Neuronal stem cell (in vitro differentiated cells): ENCODE results near the gene GINM1.

Experiments
- DNase-seq: peaks from one replicate; pipeline ENCODE4 v3.0.0-alpha.2; 2013; ENCODE audit warnings: low spot score
- H2AFZ ChIP-seq: one replicate; pipeline ENCODE4 v1.6.1; 2013; ENCODE audit warnings: mild to moderate bottlenecking, low read length, inconsistent platforms
- H2AK5ac ChIP-seq: 2 replicates; pipeline ENCODE4 v1.6.1; 2013; ENCODE audit warnings: low read depth, mild to moderate bottlenecking, inconsistent platforms, low read length, moderate library complexity, mixed read lengths
- H2BK120ac ChIP-seq: 2 replicates; pipeline ENCODE4 v1.6.1; 2013; ENCODE audit warnings: low read depth, mild to moderate bottlenecking, inconsistent platforms, low read length, moderate library complexity, mixed read lengths
- H2BK12ac ChIP-seq: one replicate; pipeline ENCODE4 v1.6.1; 2013; ENCODE audit warnings: low read length, inconsistent platforms
- H2BK15ac ChIP-seq: 2 replicates; pipeline ENCODE4 v1.6.1; 2013; ENCODE audit warnings: mild to moderate bottlenecking, low read length, inconsistent platforms, mixed read lengths
- H2BK5ac ChIP-seq: one replicate; pipeline ENCODE4 v1.6.1; 2013; ENCODE audit warnings: inconsistent platforms, mild to moderate bottlenecking, low read length, moderate library complexity
- H3K14ac ChIP-seq: one replicate; pipeline ENCODE4 v1.6.1; 2013; ENCODE audit warnings: low read length, inconsistent platforms
- H3K18ac ChIP-seq: 2 replicates; pipeline ENCODE4 v1.6.1; 2013; ENCODE audit warnings: low read length, inconsistent platforms
- H3K23ac ChIP-seq: 2 replicates; pipeline ENCODE4 v1.6.1; 2013; ENCODE audit warnings: low read depth, mild to moderate bottlenecking, mixed read lengths, low read length, inconsistent platforms; ENCODE audit not compliant: poor library complexity
- H3K27ac ChIP-seq: replicated peaks from 3 replicates; pipeline ENCODE4 v1.5.1; 2013; ENCODE audit warnings: low read length, inconsistent platforms
- H3K27me3 ChIP-seq, 3 experiments: 2 replicates each; pipeline ENCODE4 v1.6.1; 2013; ENCODE audit warnings: low read length in 3 of 3, mild to moderate bottlenecking in 2 of 3, inconsistent platforms in 1 of 3, low read depth in 1 of 3, mixed read lengths in 1 of 3, moderate library complexity in 1 of 3; ENCODE audit not compliant: control insufficient read depth in 3 of 3, insufficient read depth in 3 of 3
- H3K36me3 ChIP-seq, 2 donors: replicated peaks in 1 of 2; 2 replicates each; pipeline ENCODE4 v1.6.1; 2013; ENCODE audit warnings: low read length in 2 of 2; ENCODE audit not compliant: control insufficient read depth in 2 of 2, insufficient read depth in 2 of 2
- H3K4ac ChIP-seq: 2 replicates; pipeline ENCODE4 v1.6.1; 2013; ENCODE audit warnings: inconsistent platforms, mild to moderate bottlenecking, low read length, moderate library complexity
- H3K4me1 ChIP-seq, 2 donors: 1 replicate in 1 of 2; 2 replicates in 1 of 2; pipeline ENCODE4 v1.6.1; 2013; ENCODE audit warnings: low read length in 2 of 2, low read depth in 1 of 2; ENCODE audit not compliant: control insufficient read depth in 2 of 2, insufficient read depth in 1 of 2
- H3K4me2 ChIP-seq: one replicate; pipeline ENCODE4 v1.6.1; 2013; ENCODE audit warnings: mild to moderate bottlenecking, low read length, inconsistent platforms; ENCODE audit not compliant: insufficient read depth, poor library complexity, severe bottlenecking
- H3K4me3 ChIP-seq, 2 donors: 2 replicates each; pipeline ENCODE4 v1.5.1; 2013; ENCODE audit warnings: low read length in 2 of 2, mild to moderate bottlenecking in 2 of 2, inconsistent platforms in 1 of 2, moderate library complexity in 1 of 2
- H3K79me1 ChIP-seq: one replicate; pipeline ENCODE4 v1.6.1; 2013; ENCODE audit warnings: low read depth, mild to moderate bottlenecking, inconsistent platforms, low read length, moderate library complexity
- H3K9ac ChIP-seq: one replicate; pipeline ENCODE4 v1.6.1; 2013; ENCODE audit warnings: mild to moderate bottlenecking, low read depth, low read length, inconsistent platforms; ENCODE audit not compliant: poor library complexity
- H3K9me3 ChIP-seq, 2 donors: replicated peaks in 1 of 2; 2 replicates each; pipeline versions ENCODE3 to v1.6.1; 2013; ENCODE audit warnings: low read length in 2 of 2, mild to moderate bottlenecking in 2 of 2, inconsistent platforms in 1 of 2, low read depth in 1 of 2, mixed read lengths in 1 of 2, moderate library complexity in 1 of 2; ENCODE audit not compliant: control insufficient read depth in 2 of 2, insufficient read depth in 1 of 2
- H4K8ac ChIP-seq: one replicate; pipeline ENCODE4 v1.6.1; 2013; ENCODE audit warnings: low read depth, mild to moderate bottlenecking, inconsistent platforms, low read length, moderate library complexity
- H4K91ac ChIP-seq: one replicate; pipeline ENCODE4 v1.6.1; 2013; ENCODE audit warnings: low read length, low read depth, mild to moderate bottlenecking, inconsistent platforms; ENCODE audit not compliant: poor library complexity
- WGBS, 2 donors: extraction: QIAGEN DNeasy Blood & Tissue Kit; methylation state at CpG; one replicate each; pipeline ENCODE4 v1.1.7; 2013; ENCODE audit warnings: missing lambda C conversion rate in 2 of 2, mixed read lengths in 1 of 2; ENCODE audit not compliant: insufficient read length in 2 of 2, insufficient replicate concordance in 1 of 2; ENCODE audit errors: extremely low coverage in 2 of 2; 5-methylcytosine and 5-hydroxymethylcytosine counted together

The GINM1 gene

GRCh38 chr6:149593408-149593807 is 27.2 kb downstream of the GINM1 start:
- no peaks in the 10 kb centered on the region for H3K4me1 ChIP-seq
- no peak overlapping the region for H3K4ac ChIP-seq
- H4K91ac ChIP-seq, result no peak overlapping the region
- H2BK120ac ChIP-seq, result no peak overlapping the region
- H3K36me3 ChIP-seq, result peaks cover 6 to 85% of the 10 kb centered on the region in 2 donors
- DNase-seq, result no peak
- no peak overlapping the region for H2AK5ac ChIP-seq
- no peak overlapping the region for H3K4me3 ChIP-seq
- peaks cover 2% of the 10 kb centered on the region for H3K79me1 ChIP-seq
- H2BK12ac ChIP-seq, result no peak overlapping the region
- no peak overlapping the region for H2BK5ac ChIP-seq
- no peak overlapping the region for H3K18ac ChIP-seq
- H3K14ac ChIP-seq, result no peak overlapping the region
- no peaks in the 10 kb centered on the region for H3K9me3 ChIP-seq
- H3K9ac ChIP-seq, result no peak overlapping the region
- no peak overlapping the region for H3K4me2 ChIP-seq
- H3K27me3 ChIP-seq, result no peaks in the 10 kb centered on the region
- H2BK15ac ChIP-seq, result no peak overlapping the region
- H3K27ac ChIP-seq, result no peak overlapping the region
- H4K8ac ChIP-seq, result no peak overlapping the region
- H2AFZ ChIP-seq, result no peak overlapping the region
- H3K23ac ChIP-seq, result no peak overlapping the region
- WGBS, 2 donors, result no CpG with 5 or more reads among the region's 1 CpG

- Histone ChIP-seq H2BK12ac (no peak overlapping the region), H2BK15ac (no peak overlapping the region), H3K18ac (no peak overlapping the region), H3K27me3 (no peaks in the 10 kb centered on the region), H4K91ac (no peak overlapping the region), H3K4me1 (no peaks in the 10 kb centered on the region), H3K27ac (no peak overlapping the region), H3K4me3 (no peak overlapping the region), H3K4me2 (no peak overlapping the region), H3K23ac (no peak overlapping the region), H3K4ac (no peak overlapping the region), H3K36me3 (peaks cover 2 to 88% of the 10 kb centered on the region in 2 donors), H3K79me1 (peaks cover 2% of the 10 kb centered on the region), H2AK5ac (no peak overlapping the region), H2AFZ (no peak overlapping the region), H3K9me3 (no peaks in the 10 kb centered on the region), H2BK120ac (no peak overlapping the region), H4K8ac (no peak overlapping the region), H3K14ac (no peak overlapping the region), H2BK5ac (no peak overlapping the region), H3K9ac (no peak overlapping the region)
- no peak for DNase-seq
- no CpG with 5 or more reads among the region's 4 CpGs for WGBS, 2 donors
Observed at GRCh38 chr6:149600508-149600907, 34.3 kb downstream of the GINM1 start.

GRCh38 chr6:149608381-149608982 is 42.3 kb downstream of the GINM1 start:
- no peak overlapping the region for H2BK12ac ChIP-seq
- no peak overlapping the region for H4K8ac ChIP-seq
- no peak overlapping the region for H3K23ac ChIP-seq
- no peak overlapping the region for H2BK5ac ChIP-seq
- H3K36me3 ChIP-seq, result peaks cover 0 to 18% of the 10 kb centered on the region in 2 donors
- DNase-seq, result no peak
- H3K9ac ChIP-seq, result no peak overlapping the region
- no peaks in the 10 kb centered on the region for H3K79me1 ChIP-seq
- no peak overlapping the region for H2BK15ac ChIP-seq
- no peak overlapping the region for H3K4ac ChIP-seq
- H3K9me3 ChIP-seq, result peaks cover 0 to 3% of the 10 kb centered on the region in 2 donors
- no peaks in the 10 kb centered on the region for H3K4me1 ChIP-seq
- no CpG with 5 or more reads among the region's 7 CpGs for WGBS, 2 donors
- H3K27me3 ChIP-seq, result no peaks in the 10 kb centered on the region
- no peak overlapping the region for H3K4me3 ChIP-seq
- no peak overlapping the region for H3K14ac ChIP-seq
- H3K27ac ChIP-seq, result no peak overlapping the region
- no peak overlapping the region for H2BK120ac ChIP-seq
- H3K18ac ChIP-seq, result peak overlapping the region; percentile 13
- no peak overlapping the region for H2AFZ ChIP-seq
- H4K91ac ChIP-seq, result no peak overlapping the region
- H2AK5ac ChIP-seq, result no peak overlapping the region
- no peak overlapping the region for H3K4me2 ChIP-seq

- WGBS, 2 donors, result no CpG with 5 or more reads among the region's 4 CpGs
- Histone ChIP-seq H3K14ac (no peak overlapping the region), H3K18ac (no peak overlapping the region), H4K91ac (no peak overlapping the region), H2AK5ac (no peak overlapping the region), H3K4me2 (no peak overlapping the region), H3K79me1 (no peaks in the 10 kb centered on the region), H3K4ac (no peak overlapping the region), H2BK12ac (no peak overlapping the region), H2BK5ac (no peak overlapping the region), H2AFZ (no peak overlapping the region), H3K9me3 (peaks cover 0 to 7% of the 10 kb centered on the region in 2 donors), H3K23ac (no peak overlapping the region), H2BK15ac (no peak overlapping the region), H4K8ac (no peak overlapping the region), H3K4me3 (no peak overlapping the region), H2BK120ac (no peak overlapping the region), H3K4me1 (peaks cover 0 to 3% of the 10 kb centered on the region in 2 donors), H3K27me3 (no peaks in the 10 kb centered on the region), H3K27ac (no peak overlapping the region), H3K36me3 (peaks cover 0 to 33% of the 10 kb centered on the region in 2 donors), H3K9ac (no peak overlapping the region)
- no peak for DNase-seq
Observed at GRCh38 chr6:149614337-149614736, 48.2 kb downstream of the GINM1 start.
